ENCODE measurements around the gene RPP30.

Gene RPP30

DNA sequence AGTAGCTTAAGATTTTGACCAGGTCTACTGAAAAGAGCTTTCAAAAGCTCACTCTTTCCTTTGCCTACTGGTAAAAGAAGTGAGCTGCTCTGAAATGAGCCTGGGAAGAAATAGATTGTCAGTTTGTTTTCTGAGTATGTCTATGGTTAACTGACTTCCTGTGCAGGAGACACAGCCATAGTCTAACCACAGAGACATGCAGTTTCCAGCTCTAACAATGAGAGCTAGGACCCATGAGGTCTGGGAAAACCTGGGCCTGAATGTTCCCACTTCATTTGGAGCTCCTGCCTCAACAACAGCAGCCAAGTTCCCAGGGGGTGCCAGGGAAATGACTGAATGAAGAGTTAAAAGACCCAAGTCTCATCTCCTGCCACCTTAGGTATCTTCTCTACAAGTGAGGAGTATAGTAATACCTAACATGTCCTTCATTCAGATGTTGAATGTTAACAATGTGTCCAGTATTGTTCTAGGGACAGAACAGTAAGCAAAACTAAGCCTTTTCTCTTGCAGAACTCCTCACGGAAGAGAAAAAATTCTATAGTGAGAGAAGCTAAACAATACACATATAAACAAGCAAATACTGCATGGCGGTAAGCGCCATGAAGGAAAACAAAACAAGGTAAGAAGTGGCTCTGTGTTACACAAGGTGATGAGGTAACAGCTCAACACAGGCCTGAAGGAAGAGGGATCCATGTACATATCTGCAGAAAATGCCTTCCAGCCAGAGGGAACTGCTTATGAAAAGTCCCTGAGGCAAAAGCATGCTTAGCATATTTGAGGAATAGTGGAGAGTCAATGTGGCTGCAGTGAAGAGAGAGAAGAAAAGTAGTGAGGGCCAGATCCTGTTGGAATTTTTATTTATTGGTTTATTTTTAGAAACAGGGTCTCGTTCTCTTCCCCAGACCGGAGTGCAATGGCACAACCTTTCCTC is 75.5 kb downstream of the RPP30 start:
- TF ChIP-seq, protein P1, sequence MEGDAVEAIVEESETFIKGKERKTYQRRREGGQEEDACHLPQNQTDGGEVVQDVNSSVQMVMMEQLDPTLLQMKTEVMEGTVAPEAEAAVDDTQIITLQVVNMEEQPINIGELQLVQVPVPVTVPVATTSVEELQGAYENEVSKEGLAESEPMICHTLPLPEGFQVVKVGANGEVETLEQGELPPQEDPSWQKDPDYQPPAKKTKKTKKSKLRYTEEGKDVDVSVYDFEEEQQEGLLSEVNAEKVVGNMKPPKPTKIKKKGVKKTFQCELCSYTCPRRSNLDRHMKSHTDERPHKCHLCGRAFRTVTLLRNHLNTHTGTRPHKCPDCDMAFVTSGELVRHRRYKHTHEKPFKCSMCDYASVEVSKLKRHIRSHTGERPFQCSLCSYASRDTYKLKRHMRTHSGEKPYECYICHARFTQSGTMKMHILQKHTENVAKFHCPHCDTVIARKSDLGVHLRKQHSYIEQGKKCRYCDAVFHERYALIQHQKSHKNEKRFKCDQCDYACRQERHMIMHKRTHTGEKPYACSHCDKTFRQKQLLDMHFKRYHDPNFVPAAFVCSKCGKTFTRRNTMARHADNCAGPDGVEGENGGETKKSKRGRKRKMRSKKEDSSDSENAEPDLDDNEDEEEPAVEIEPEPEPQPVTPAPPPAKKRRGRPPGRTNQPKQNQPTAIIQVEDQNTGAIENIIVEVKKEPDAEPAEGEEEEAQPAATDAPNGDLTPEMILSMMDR (IDR thresholded peaks at IDR 0.05; ENCODE audit: insufficient read depth, low read length, missing control alignments): no peak
- ChIA-PET CTCF (interaction anchor here (0.7 to 2.0 kb wide), 9 partner anchors 10 to 304 kb away, joined by 3 to 8 read pairs (median 3); no protein-coding TSS in a partner anchor), POLR2A (interaction anchor here (1.2 to 2.7 kb wide), 3 partner anchors 13 to 23 kb away, joined by 3 to 6 read pairs (median 5); no protein-coding TSS in a partner anchor)
- no peak for DNase-seq (ENCODE audit: low read depth, low spot score)
- H3K4me3 ChIP-seq (ENCODE audit: low read depth, low read length): no peak overlapping the region

All from AG04449 (cell line).